HG02798 (cell line): ENCODE results near the gene ACOT7.
"Not testable (repeated sequence)": the region's sequence is repeated elsewhere in the genome, so short reads cannot be mapped to it uniquely, and the experiment has no call there.

Experiments used
- ATAC-seq: cut with Tn5 transposase; IDR thresholded peaks from one replicate; pipeline ENCODE4 v1.9.1; 2021; ENCODE audit warnings: mild to moderate bottlenecking; ENCODE audit not compliant: unreplicated experiment, poor library complexity

Gene ACOT7, protein sequence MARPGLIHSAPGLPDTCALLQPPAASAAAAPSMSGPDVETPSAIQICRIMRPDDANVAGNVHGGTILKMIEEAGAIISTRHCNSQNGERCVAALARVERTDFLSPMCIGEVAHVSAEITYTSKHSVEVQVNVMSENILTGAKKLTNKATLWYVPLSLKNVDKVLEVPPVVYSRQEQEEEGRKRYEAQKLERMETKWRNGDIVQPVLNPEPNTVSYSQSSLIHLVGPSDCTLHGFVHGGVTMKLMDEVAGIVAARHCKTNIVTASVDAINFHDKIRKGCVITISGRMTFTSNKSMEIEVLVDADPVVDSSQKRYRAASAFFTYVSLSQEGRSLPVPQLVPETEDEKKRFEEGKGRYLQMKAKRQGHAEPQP

DNA sequence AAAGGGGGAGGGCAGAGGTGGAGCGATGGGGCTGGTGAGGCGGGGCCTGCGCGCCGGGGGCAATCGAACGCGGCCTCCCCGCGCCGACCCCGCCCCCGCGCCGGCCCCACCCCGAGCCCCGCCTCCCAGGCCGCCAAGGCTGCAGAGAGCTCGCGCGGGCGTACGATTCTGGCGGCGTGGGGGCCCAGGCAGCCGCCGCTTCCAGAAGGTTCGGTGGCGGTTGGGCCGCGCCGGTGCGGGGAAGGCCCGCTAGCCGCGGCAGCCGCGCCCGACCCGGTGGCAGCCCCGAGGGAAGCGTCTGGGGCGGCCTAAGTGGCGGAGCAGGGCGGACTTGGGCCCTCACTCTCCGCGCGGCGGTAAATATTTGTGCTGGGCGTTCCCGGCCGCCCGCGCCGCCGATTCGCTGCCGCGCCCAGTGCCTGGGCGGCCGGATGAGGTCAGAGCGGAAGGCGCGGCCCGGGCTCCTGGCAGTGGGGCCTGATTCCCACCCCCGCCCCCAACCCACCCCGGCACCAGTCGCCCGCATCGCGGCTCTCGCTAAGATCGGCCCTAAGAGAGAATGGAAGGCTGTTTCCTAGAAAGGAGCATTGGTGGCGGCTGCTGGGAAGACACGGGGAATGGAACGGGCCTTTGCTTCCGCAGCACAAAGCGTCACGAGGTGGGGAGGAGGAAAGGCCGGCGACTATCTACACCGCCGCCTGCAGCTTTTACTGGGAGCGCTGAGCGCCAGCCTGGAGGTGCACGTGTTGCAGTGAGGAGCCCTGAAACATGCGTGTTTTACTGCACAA, at the start of gene ACOT7:
Gene ACOT7, minus strand, starts transcription at position 368 of the 788 bp plus-strand sequence. CDS start 368 bp downstream, outside the sequence.
- peak; percentile 85 for ATAC-seq

DNA sequence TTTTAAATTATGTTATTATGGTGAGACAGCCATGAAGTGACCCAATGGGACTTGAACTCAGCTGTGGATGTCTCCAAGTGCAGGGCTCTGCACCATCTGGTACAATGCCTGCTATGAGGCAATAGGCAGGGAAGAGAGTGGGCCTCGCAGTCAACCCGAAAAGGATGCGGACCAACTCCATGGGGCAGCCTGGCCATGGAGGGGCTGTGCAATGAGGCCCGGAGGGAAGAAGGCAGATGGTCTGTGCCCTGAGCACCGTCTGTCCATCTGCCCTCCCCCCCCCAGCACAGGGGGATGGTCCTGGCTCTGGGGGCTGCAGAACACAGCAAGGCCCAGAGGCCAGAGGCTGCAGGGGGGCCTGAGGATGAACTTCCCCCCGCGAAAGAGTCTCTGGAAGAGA, 48.0 kb upstream of the ACOT7 start:
- ATAC-seq, result no peak

DNA sequence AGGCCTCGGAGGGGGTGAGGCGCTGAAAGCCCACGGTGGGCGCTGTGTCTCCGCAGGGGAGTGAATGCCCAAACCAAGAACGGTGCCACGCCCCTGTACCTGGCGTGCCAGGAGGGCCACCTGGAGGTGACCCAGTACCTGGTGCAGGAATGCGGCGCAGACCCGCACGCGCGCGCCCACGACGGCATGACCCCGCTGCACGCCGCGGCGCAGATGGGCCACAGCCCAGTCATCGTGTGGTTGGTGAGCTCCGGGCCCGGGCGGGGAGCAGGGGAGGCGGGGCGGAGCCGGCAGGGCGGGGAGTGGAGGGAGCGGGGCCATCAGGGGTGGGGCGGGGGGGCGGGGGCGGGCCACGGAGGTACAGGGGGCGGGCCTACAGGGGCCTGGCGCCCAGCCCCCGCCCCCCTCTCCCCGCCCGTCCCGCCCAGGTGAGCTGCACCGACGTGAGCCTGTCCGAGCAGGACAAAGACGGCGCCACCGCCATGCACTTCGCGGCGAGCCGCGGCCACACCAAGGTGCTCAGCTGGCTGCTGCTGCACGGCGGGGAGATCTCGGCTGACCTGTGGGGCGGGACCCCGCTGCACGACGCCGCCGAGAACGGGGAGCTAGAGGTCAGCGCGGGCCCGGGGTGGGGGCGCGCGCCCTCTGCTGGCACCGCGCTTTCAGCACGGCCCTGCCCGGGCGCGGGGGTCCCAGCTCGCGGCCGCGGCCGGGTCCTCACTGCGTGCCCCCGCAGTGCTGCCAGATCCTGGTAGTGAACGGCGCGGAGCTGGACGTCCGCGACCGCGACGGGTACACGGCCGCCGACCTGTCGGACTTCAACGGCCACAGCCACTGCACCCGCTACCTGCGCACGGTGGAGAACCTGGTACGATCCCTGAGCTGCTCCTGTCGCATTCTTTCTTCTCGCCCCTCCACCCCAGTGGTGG, 46.9 kb upstream of the ACOT7 start:
- no peak for ATAC-seq

DNA sequence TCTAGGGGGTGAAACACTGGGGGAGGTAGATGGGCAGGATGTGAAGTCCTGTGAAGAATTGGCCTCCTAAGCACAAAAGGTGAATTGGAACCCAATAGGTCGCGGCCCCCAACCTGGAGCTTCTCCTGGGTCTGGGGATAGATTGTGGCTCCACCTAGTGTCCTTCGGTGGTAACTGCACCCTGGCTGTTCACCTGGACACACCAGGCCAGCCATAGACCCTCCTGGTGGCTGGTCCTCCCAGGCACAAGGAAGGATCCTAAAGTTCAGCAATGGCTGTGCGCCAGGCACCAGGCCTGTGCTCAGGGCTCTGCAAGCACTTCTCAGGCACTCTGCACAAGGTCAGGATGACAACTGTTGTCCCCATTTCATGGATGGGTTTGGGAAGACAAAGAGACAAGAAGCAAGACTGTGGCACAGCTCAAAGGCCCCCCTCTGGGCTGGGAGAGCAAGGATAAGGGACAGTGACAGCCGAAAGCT, 44.5 kb upstream of the ACOT7 start:
- peak; percentile 65 for ATAC-seq

DNA sequence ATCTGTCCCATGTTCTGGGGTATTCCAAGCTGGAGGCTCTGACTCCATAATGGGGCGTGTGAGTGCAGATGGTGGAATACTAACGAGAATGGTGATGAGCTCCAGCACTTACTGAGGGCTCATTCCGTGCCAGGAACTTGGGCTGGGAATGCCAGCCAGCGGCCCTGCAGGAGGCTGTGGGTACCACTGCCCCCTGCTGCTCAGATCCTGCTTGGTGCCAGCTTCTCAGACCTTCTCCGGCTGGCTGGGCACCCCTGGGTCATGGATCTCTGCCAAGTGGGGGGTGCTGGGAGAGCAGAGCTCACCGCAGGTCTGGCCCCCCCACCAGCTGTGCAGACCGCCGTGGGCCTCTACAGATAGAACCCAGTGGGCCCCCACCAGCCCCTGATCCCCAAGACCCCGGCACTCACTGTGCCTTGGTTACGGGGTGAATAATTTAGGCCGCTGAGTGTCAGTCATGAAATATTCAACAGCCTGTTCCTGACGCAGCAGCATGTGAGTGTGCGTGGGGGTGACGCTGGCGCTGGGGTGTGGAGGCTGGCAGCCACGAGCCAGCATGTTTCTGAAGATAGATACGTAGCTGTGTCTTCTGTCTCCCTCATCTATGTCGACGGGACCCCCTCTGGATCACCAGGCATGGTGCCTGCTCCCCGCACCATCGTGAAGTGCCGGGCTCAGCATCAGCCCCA, 43.6 kb upstream of the ACOT7 start:
- ATAC-seq, result not testable (repeated sequence)

DNA sequence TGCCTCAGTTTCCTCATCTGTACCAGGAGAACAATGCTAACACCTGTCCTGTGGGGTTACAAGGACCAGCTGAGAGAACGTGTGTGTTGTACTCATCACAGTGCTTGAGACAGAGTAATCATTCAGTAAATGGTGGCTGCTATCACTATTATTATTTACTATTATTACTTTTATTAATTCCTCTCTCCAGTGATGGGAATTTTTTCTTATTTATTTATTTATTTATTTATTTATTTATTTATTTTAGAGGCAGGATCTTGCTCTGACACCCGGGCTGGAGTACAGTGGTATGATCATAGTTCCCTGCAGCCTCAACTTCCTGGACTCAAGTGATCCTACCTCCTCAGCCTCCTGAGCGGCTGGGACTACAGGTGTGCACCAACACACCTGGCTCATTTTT, 42.7 kb upstream of the ACOT7 start:
- not testable (repeated sequence) for ATAC-seq

DNA sequence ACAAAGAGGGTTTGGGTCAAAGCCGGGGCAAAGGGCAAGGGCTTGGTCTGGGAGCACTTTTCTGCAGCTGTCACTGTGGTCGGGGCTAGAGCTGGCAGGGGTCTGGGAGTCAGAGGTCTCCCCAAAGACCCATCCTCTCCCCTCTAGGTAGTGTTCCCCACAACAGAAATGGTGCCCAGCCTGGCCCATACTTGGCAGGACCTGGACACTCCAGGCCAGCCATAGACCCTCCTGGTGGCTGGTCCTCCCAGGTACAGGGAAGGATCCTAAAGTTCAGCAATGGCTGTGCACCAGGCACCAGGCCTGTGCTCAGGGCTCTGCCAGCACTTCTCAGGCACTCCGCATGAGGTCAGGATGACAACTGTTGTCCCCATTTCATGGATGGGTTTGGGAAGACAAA, 42.0 kb upstream of the ACOT7 start:
- no peak for ATAC-seq

DNA sequence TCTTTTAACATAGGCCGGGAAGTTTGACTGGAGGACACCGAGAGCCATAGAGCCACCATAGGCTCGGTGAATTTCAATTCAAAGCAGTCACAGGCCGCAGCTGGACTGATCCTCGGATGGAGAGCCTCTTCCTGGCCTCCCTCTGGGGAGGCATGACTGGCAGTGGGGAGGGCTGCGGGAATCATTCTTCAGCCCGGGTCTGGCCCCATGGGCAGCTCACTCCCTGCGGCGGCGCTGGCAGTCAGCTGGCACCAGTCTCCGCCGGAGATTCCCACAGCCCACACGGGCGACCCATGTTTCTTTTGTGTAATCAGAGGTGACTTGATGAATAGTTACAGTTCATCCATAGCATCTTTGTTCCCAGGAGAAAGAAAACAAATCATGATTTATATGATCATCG, 41.6 kb upstream of the ACOT7 start:
- ATAC-seq, result no peak

DNA sequence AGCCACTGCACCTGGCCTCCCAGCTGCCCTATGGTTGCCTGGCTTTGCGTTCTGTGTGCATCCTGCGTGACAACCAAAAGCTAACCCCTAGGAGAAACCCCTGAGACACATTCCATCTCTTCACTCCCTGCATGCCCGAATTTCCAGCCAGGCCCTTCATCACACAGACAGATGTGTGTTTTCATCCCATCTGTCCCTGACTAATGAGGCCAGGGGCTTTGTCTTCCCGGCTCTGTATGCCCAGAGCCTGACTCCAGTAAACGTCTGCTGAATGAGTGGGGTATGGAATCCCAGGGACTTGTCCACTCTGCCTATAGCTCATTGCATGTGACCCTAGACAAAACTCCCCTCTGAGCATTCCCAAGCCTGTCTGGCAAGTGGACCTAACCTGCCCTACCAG, 40.6 kb upstream of the ACOT7 start:
- ATAC-seq, result no peak

DNA sequence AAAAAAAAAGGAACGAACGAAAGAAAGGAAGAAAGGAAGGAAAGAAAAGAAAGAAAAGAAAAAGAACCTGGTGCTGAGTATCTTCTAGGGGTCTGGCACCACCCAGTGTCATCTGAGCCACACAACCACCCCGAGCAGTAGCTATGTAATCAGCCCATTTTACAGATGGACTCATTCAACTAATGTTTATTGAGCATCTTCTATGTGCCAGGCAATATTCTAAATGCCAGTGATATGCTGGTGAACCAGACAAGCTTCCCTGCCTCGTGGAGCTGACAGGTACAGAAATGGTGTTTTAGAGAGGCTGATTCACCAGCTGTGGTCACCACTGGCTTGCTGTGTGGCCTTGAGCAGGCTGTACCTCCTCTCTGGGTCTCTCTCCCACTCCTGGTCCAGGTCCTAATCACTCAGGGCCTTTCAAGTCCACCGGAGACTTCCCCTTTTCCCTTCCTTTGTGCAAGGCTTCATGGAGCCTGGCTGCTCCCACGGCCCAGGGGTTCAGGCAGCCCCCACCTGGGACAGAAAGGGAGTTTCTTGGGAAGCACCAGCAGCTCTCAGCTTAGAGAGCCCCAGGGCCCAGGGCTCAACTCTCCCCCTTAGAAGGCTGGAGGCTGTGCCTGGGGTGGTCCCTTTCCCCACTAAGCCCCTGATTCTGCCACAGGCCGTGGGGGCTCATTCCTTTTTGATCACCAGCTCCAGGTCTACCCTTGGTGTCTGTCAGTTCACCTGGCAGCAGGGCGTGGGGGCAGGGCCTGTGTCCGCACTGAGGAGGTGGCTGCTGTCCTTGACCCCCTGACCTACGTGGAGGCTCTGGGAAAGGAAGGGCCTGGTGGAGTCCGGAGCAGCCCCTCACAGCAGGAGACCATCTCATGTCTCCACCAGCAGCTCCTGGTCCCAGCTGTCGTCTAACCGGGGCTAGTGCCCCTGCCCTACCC, 38.3 kb upstream of the ACOT7 start:
- ATAC-seq, result not testable (repeated sequence)

DNA sequence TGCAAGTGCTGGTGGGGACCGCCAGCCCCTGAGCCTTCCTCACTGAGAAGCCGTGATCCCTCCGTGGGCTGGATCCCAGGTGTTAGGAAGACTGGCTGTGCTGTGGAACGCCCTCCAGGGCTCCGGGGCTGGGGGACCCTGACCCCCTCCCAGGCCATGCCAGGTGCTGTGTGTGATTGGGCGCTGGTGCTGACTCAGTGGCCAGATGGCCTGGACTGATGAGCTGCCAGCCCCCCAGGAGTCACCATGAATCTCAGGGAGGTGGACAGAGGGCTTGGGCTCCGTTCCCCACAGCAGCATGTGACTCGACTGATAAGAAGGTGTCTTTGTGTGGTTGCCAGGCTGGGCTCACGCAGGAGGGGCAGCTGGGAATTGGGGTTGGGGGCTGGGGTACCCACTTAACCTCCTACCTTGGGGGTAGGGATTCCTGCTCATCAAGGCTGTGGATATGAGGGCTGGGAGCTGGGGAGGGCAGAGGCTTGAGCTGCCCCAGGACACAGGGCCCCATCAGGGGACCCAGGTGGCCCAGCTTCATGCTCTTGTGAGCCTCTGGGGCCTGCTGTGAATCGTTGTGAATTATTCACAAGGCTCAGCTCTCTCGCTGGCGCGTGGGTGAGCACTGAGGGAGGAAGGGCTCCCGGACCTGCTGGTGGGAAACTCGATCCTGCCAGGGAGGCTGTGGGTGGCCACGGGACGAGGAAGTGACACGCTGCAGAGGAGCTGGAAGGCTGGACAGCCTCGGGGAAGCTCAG, 36.3 kb upstream of the ACOT7 start:
- ATAC-seq, result not testable (repeated sequence)

DNA sequence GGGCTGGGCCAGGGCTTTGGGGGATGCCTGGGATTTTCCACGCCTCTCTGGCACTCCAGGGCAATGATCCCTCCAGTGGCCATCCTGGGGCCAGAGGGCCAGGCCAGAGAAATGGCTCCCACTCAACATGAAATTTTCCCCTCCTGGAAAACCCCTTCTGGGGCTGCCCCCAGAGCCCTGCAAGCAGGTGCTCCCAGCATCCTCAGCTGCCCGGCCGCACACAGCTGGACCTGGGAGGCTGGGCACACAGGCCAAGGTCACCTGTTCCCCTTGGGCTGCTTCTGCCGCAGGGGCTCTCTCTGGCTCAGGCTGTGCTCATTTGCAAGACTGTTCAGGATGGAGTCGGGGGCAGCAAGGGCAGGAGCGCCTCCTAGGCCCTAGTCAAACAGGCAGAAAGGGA, 34.9 kb upstream of the ACOT7 start:
- not testable (repeated sequence) for ATAC-seq

DNA sequence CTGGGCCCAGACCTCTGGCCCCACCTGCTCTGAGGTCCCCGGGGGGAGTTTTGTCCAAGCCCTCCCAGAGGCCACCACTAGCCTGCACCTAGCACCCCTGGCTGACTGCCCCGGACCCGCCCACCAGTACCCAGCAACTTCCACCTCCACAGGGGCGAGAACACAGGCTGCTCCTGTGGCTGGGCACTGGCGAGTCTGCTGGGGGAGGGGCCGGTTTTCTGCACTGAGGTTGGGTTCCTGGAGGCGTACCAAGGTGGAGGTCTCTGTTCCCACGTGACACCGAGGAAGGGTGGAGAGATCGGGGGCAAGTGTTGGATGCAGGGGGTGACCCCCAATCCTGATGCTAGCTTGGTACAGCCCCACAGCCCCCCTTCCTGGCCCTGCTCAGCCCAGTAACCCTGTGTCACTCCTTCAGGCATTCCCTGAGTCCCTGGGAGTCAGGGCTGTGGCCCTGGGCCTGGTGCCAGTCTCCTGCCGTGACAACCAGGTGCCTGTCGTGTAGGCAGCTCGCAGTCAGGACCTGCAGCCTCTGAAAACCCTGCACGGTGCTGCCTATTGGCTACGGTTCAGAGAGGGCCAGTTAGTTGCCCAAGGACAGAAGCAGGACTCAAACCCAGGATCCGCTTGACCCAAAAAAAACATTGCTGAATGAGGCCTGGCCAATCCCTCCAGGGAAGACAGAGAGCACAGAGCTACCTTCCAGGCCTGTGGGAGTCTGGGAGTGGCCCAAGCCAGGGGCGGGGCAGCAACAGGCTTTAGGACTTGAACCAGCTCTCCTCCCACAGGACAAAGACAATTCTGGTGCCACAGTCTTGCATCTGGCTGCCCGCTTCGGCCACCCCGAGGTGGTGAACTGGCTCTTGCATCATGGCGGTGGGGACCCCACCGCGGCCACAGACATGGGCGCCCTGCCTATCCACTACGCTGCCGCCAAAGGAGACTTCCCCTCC, 34.1 kb upstream of the ACOT7 start:
- no peak for ATAC-seq

DNA sequence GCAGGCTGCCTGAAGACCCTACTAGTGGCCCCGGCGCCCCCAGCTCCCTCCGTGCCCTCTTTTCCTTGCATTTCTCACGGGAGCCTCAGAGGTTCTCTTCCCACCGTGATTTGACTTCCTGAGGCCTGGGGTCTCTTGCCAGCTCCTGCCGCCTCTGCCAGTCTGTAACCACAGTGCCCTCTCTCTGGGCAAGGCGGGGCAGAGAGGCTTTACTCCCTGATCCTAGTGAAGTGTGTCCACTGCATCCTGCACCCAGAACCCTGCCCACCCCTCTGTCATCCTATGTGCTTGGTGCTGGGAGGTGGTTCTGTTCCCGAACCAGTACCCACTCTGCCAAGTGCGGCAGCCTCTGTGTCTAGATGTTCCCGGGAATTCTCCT, 33.4 kb upstream of the ACOT7 start:
- ATAC-seq, result no peak

DNA sequence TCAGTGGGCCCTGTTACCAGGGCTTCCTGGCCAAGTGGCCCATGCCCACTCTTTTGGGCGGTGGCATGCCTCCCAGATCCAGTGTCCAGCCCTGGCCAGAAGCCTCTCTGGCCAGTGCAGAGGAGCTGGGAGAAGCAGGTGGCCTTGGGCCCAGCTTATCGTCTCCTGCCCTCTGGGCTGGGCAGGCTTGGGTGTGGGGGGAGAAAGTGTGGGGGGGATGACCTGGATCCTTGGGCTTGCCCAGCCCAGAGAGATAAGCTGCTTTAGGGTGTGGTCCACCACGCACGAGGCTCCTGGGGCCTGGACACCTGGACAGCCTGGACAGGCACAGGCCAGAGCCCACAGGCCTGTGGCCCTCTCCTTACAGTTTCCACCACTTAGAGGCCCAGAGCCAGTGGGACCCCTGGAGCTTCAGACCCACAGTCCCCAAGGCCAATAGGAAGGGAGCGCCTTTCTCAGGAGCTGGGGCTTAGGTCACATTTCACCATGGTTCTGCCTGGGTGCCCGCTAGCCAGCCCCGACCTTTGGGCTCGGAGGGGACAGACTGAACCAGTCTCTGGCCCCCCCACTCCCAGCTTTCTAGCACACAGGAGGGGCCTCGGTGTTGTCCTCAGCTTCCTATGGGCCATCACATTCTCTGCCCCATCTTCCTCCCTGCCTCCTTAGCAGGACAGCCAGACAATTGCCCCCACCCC, 32.9 kb upstream of the ACOT7 start:
- no peak for ATAC-seq

DNA sequence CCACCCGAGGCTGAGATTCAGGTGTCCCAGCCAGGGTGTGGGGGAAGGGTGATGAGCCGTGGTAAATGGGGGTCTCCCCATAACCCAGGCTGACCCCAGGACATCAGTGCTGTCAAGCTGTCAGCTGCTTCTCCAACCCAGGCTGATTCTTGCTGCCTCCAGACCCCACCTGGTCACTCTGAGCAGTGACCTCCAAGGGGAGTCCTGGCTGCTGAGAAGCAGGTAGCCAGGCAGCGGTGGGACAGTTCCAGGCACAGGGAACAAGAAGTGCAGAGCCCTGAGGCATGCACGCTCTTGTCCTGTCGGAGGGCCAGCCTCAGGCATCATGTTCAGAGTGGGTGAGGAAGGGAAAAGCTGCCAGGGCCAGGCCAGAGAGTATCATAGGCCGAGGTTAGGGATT, 32.1 kb upstream of the ACOT7 start:
- no peak for ATAC-seq
